Left cardiac atrium (tissue), 4 donors: ENCODE measurements around the gene GRAP2. TPM values are rescaled to one million over a fixed set of nuclear protein-coding genes. Genes with fewer than 3 reads are reported as not detected.
A peak's percentile ranks its signal among the peaks of the same experiment; 100 is the strongest.
"Not testable (repeated sequence)": the region's sequence is repeated elsewhere in the genome, so short reads cannot be mapped to it uniquely, and the experiment has no call there.

Experiments
- ATAC-seq, 2 donors: fragments of 200-7000 bp; cut with Tn5 transposase; one replicate each; pipeline ENCODE4 v1.9.1; 2020; ENCODE audit warnings: mild to moderate bottlenecking in 2 of 2, moderate library complexity in 2 of 2
- DNase-seq: peaks from one replicate; pipeline ENCODE4 v3.0.0-alpha.2; 2020
- intact Hi-C, 2 donors: fragments of 100-400 bp; cut with DNase I; formaldehyde crosslinking; loops; one replicate each; pipeline versions ENCODE4 v1.14.1 to v1.15.1; 2022 to 2023
- long read RNA-seq: library from polyadenylated mRNA; unstranded; transcript quantifications from one replicate; pipeline ENCODE4 v2.0.0, GENCODE V29; 2021
- total RNA-seq, 2 donors: library from RNA; stranded (reverse); fragmentation: NEBNext Ultra II Directional; extraction: Animal tissue kit (Norgen Biotek cat#: 25700); gene quantifications; one replicate each; pipeline ENCODE4 v1.2.1, GENCODE V29; 2021
- donor health status: DM: no; HTN: yes; CAD: no.
- donor health status: DM: no; HTN: yes; CAD: no; lungs with severe emphysema.
- donor health status: DM: yes; HTN: yes; CAD: no.
- donor health status: Dilated cardiomyopathy.

The GRAP2 gene
- 1 to 10 TPM; 2.1 to 3.8 TPM for total RNA-seq
- long read RNA-seq, partial matches to known transcripts: 0 of 1 reads
- long read RNA-seq, other reads (novel, unspliced or antisense): 1 of 1 reads

- intact Hi-C loops: no loop called here
- DNase-seq (no peak), ATAC-seq (peak; percentile 48 to 65)
Observed at GRCh38 chr22:39900306-39901227, at the start of gene GRAP2. Gene GRAP2 (plus strand): TSS chr22:39901084. CDS start chr22:39947107, 46,023 bp downstream.

GRCh38 chr22:39851606-39852315, 49.1 kb upstream of the GRAP2 start:
- ATAC-seq (no peak), DNase-seq (no peak)
- intact Hi-C loops: no loop called here

- intact Hi-C loops: no loop called here
- ATAC-seq (no peak), DNase-seq (no peak)
Observed at GRCh38 chr22:39852799-39853198, 48.1 kb upstream of the GRAP2 start.

GRCh38 chr22:39856588-39856987, 44.3 kb upstream of the GRAP2 start:
- no peak for ATAC-seq
- no peak for DNase-seq
- intact Hi-C loops: no loop called here

- intact Hi-C loops: no loop called here
- ATAC-seq: no peak
- no peak for DNase-seq
Observed at GRCh38 chr22:39859903-39860588, 40.8 kb upstream of the GRAP2 start.

- ATAC-seq (no peak), DNase-seq (no peak)
- intact Hi-C loops: no loop called here
Observed at GRCh38 chr22:39868741-39869140, 32.1 kb upstream of the GRAP2 start.

- intact Hi-C loops: loop anchor here in 1 of 2 donors (10.0 kb wide), 1 partner anchor 205 kb away; no protein-coding TSS in a partner anchor
- not testable (repeated sequence) for DNase-seq, ATAC-seq
Observed at GRCh38 chr22:39869797-39870196, 31.1 kb upstream of the GRAP2 start.

- DNase-seq (no peak), ATAC-seq (no peak)
- intact Hi-C loops: loop anchor here in 1 of 2 donors (10.0 kb wide), 1 partner anchor 206 kb away; no protein-coding TSS in a partner anchor
Observed at GRCh38 chr22:39871008-39871798, 29.7 kb upstream of the GRAP2 start.

GRCh38 chr22:39872548-39872947, 28.3 kb upstream of the GRAP2 start:
- ATAC-seq (no peak), DNase-seq (no peak)
- intact Hi-C loops: loop anchor here in 1 of 2 donors (10.0 kb wide), 1 partner anchor 208 kb away; no protein-coding TSS in a partner anchor

GRCh38 chr22:39873965-39874364, 26.9 kb upstream of the GRAP2 start:
- no peak for ATAC-seq
- intact Hi-C loops: loop anchor here in 1 of 2 donors (10.0 kb wide), 1 partner anchor 209 kb away; no protein-coding TSS in a partner anchor

GRCh38 chr22:39875176-39875885, 25.6 kb upstream of the GRAP2 start:
- ATAC-seq, DNase-seq: not testable (repeated sequence)
- intact Hi-C loops: loop anchor here in 1 of 2 donors (10.0 kb wide), 1 partner anchor 211 kb away; no protein-coding TSS in a partner anchor

More at GRCh38 chr22:39873965-39874364, 26.9 kb upstream of the GRAP2 start:
- no peak for DNase-seq

GRCh38 chr22:39877079-39877845, 23.6 kb upstream of the GRAP2 start:
- no peak for ATAC-seq
- intact Hi-C loops: loop anchor here in 1 of 2 donors (10.0 kb wide), 1 partner anchor 212 kb away; no protein-coding TSS in a partner anchor
- DNase-seq: no peak

GRCh38 chr22:39880722-39881121, 20.2 kb upstream of the GRAP2 start:
- intact Hi-C loops: no loop called here
- no peak for ATAC-seq
- DNase-seq: no peak

GRCh38 chr22:39883057-39883456, 17.8 kb upstream of the GRAP2 start:
- ATAC-seq (no peak), DNase-seq (no peak)
- intact Hi-C loops: no loop called here

- ATAC-seq, DNase-seq, intact Hi-C loops: not testable (repeated sequence)
Observed at GRCh38 chr22:39889924-39890323, 11.0 kb upstream of the GRAP2 start.

GRCh38 chr22:39893526-39893925, 7.4 kb upstream of the GRAP2 start, which contains the start of gene ENTHD1:
Gene ENTHD1 (minus strand): TSS chr22:39893760. CDS start chr22:39887748, 6,012 bp downstream.
- DNase-seq (no peak), ATAC-seq (no peak)
- intact Hi-C loops: no loop called here
